ENCODE data around the gene TIMMDC1.

The TIMMDC1 gene

DNA sequence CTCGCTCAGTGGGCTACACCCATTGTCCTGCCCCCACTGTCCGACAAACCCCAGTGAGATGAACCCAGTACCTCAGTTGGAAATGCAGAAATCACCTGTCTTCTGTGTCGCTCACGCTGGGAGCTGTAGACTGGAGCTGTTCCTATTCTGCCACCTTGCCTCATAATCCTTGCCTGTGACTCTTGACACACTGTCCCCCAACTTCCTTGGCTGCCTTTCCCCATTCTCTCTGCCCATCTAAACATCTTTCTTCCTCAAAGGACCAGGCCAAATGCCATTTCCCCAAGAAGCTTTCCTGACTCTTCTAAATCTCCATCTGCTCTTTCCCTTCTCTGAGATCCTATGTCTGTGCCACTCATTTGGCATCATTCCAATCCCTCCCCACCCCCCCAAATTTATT, 70.8 kb downstream of the TIMMDC1 start:
- no peak overlapping the region for H3K27ac ChIP-seq (ENCODE audit: low read length, poor library complexity, severe bottlenecking)
- WGBS: 88% methylated on average over 4 of the region's 4 CpGs
- no peak overlapping the region for H4K8ac ChIP-seq (ENCODE audit: low read length)
- no peaks in the 10 kb centered on the region for H3K36me3 ChIP-seq (ENCODE audit: control insufficient read depth in 1 of 2, insufficient read depth in 2 of 2, low read depth in 1 of 2, low read length in 2 of 2)
- no peak overlapping the region for H4K91ac ChIP-seq (ENCODE audit: low read length)
- H3K9me3 ChIP-seq (ENCODE audit: control insufficient read depth, low read length): peaks cover 3% of the 10 kb centered on the region
- no peaks in the 10 kb centered on the region for H3K79me1 ChIP-seq (replicated peaks; ENCODE audit: low read length, poor library complexity, severe bottlenecking)
- no peak overlapping the region for H3K23ac ChIP-seq (ENCODE audit: low read length in 2 of 2)
- no peak overlapping the region for H2AFZ ChIP-seq (ENCODE audit: low read depth, low read length)
- no peak overlapping the region for H2BK12ac ChIP-seq (ENCODE audit: low read length in 2 of 2)
- no peak overlapping the region for H3K4ac ChIP-seq (ENCODE audit: low read depth in 1 of 2, low read length in 2 of 2)
- no peak overlapping the region for H2AK5ac ChIP-seq (ENCODE audit: low read length, severe bottlenecking)
- H3K27me3 ChIP-seq (ENCODE audit: control insufficient read depth in 1 of 2, insufficient read depth in 1 of 2, low read length in 2 of 2): peaks cover 0 to 3% of the 10 kb centered on the region in 2 experiments
- H3K4me2 ChIP-seq (ENCODE audit: low read length, poor library complexity, severe bottlenecking): no peak overlapping the region
- no peak overlapping the region for H3K14ac ChIP-seq (ENCODE audit: low read length in 2 of 2)
- no peak for DNase-seq
- H3K9ac ChIP-seq (ENCODE audit: low read length): no peak overlapping the region
- H2BK5ac ChIP-seq (ENCODE audit: low read depth, low read length, poor library complexity, severe bottlenecking): no peak overlapping the region
- H2BK120ac ChIP-seq (ENCODE audit: low read depth, low read length): no peak overlapping the region
- H3K18ac ChIP-seq (ENCODE audit: low read depth in 1 of 2, low read length in 2 of 2): no peak overlapping the region
- H3K4me1 ChIP-seq (ENCODE audit: control insufficient read depth, insufficient read depth, low read depth, low read length): no peaks in the 10 kb centered on the region
- H3K4me3 ChIP-seq (ENCODE audit: insufficient read depth in 1 of 2, low read depth in 1 of 2, low read length in 2 of 2): no peak overlapping the region
- H2BK15ac ChIP-seq (ENCODE audit: low read depth, poor library complexity, severe bottlenecking): no peak overlapping the region

DNA sequence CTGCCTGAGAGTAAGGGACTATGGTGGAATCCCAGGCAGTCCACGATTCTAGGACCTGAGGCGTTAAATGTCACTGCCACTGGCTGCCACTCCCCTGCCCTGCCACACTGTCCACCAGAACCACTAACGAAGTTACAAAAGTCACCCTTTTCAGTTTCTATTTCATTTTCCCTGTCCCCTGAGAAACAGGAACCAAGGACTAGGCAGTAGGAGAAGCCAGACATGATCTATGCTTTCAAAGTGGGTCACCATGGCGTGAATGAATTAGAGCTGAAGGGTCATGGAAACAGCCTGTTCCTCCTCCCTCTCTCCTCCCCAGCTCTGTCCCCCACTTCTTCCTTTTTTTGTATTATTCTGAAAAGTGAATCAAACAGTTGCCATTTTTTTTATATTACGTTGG, 71.9 kb downstream of the TIMMDC1 start:
- H4K91ac ChIP-seq (ENCODE audit: low read length): no peak overlapping the region
- no peak for DNase-seq
- no peak overlapping the region for H2BK12ac ChIP-seq (ENCODE audit: low read length in 2 of 2)
- H3K4me2 ChIP-seq (ENCODE audit: low read length, poor library complexity, severe bottlenecking): no peak overlapping the region
- H3K9ac ChIP-seq (ENCODE audit: low read length): no peak overlapping the region
- H2BK5ac ChIP-seq (ENCODE audit: low read depth, low read length, poor library complexity, severe bottlenecking): no peak overlapping the region
- H3K4ac ChIP-seq (ENCODE audit: low read depth in 1 of 2, low read length in 2 of 2): no peak overlapping the region
- H2BK120ac ChIP-seq (ENCODE audit: low read depth, low read length): no peak overlapping the region
- no peak overlapping the region for H3K27ac ChIP-seq (ENCODE audit: low read length, poor library complexity, severe bottlenecking)
- H3K79me1 ChIP-seq (replicated peaks; ENCODE audit: low read length, poor library complexity, severe bottlenecking): no peaks in the 10 kb centered on the region
- no peaks in the 10 kb centered on the region for H3K36me3 ChIP-seq (ENCODE audit: control insufficient read depth in 1 of 2, insufficient read depth in 2 of 2, low read depth in 1 of 2, low read length in 2 of 2)
- H3K23ac ChIP-seq (ENCODE audit: low read length in 2 of 2): no peak overlapping the region
- H3K27me3 ChIP-seq (ENCODE audit: control insufficient read depth in 1 of 2, insufficient read depth in 1 of 2, low read length in 2 of 2): peaks cover 0 to 3% of the 10 kb centered on the region in 2 experiments
- no peak overlapping the region for H2AK5ac ChIP-seq (ENCODE audit: low read length, severe bottlenecking)
- WGBS: 79% methylated on average over 4 of the region's 5 CpGs
- H3K18ac ChIP-seq (ENCODE audit: low read depth in 1 of 2, low read length in 2 of 2): no peak overlapping the region
- H3K4me1 ChIP-seq (ENCODE audit: control insufficient read depth, insufficient read depth, low read depth, low read length): no peaks in the 10 kb centered on the region
- no peaks in the 10 kb centered on the region for H3K9me3 ChIP-seq (ENCODE audit: control insufficient read depth, low read length)
- H2BK15ac ChIP-seq (ENCODE audit: low read depth, poor library complexity, severe bottlenecking): no peak overlapping the region
- no peak overlapping the region for H3K14ac ChIP-seq (ENCODE audit: low read length in 2 of 2)
- H3K4me3 ChIP-seq (ENCODE audit: insufficient read depth in 1 of 2, low read depth in 1 of 2, low read length in 2 of 2): no peak overlapping the region
- H2AFZ ChIP-seq (ENCODE audit: low read depth, low read length): no peak overlapping the region
- H4K8ac ChIP-seq (ENCODE audit: low read length): no peak overlapping the region

DNA sequence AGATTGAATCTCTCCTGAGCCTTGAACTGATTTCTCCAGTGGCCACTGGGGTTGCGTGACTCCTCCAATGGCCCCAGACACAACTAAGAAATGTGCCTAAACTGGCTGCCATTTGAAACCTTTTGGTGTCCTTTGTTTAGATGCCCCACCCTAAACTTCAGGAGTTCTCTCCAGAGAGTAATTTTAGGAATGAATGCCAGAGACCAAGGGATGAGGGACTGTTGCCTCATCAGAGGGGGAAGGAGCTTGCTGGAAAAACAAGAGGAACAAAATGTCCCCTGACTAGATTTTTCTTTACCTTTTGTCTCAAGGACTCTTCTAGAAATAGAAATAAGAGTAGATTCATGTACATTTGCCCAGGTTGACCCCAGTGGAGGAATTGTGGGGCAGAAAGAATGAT, 72.9 kb downstream of the TIMMDC1 start:
- no peak overlapping the region for H2AFZ ChIP-seq (ENCODE audit: low read depth, low read length)
- H3K9me3 ChIP-seq (ENCODE audit: control insufficient read depth, low read length): no peaks in the 10 kb centered on the region
- H2BK120ac ChIP-seq (ENCODE audit: low read depth, low read length): no peak overlapping the region
- no peak overlapping the region for H3K27ac ChIP-seq (ENCODE audit: low read length, poor library complexity, severe bottlenecking)
- H2BK5ac ChIP-seq (ENCODE audit: low read depth, low read length, poor library complexity, severe bottlenecking): no peak overlapping the region
- H3K23ac ChIP-seq (ENCODE audit: low read length in 2 of 2): no peak overlapping the region
- no peak overlapping the region for H2AK5ac ChIP-seq (ENCODE audit: low read length, severe bottlenecking)
- 100% methylated on average over 1 of the region's 1 CpG for WGBS
- H4K91ac ChIP-seq (ENCODE audit: low read length): no peak overlapping the region
- H3K79me1 ChIP-seq (replicated peaks; ENCODE audit: low read length, poor library complexity, severe bottlenecking): no peaks in the 10 kb centered on the region
- H3K4me2 ChIP-seq (ENCODE audit: low read length, poor library complexity, severe bottlenecking): no peak overlapping the region
- H3K4me3 ChIP-seq (ENCODE audit: insufficient read depth in 1 of 2, low read depth in 1 of 2, low read length in 2 of 2): no peak overlapping the region
- H3K18ac ChIP-seq (ENCODE audit: low read depth in 1 of 2, low read length in 2 of 2): no peak overlapping the region
- no peaks in the 10 kb centered on the region for H3K4me1 ChIP-seq (ENCODE audit: control insufficient read depth, insufficient read depth, low read depth, low read length)
- no peak overlapping the region for H3K4ac ChIP-seq (ENCODE audit: low read depth in 1 of 2, low read length in 2 of 2)
- no peak overlapping the region for H2BK12ac ChIP-seq (ENCODE audit: low read length in 2 of 2)
- DNase-seq: no peak
- peaks cover 0 to 3% of the 10 kb centered on the region in 2 experiments for H3K27me3 ChIP-seq (ENCODE audit: control insufficient read depth in 1 of 2, insufficient read depth in 1 of 2, low read length in 2 of 2)
- H4K8ac ChIP-seq (ENCODE audit: low read length): no peak overlapping the region
- no peak overlapping the region for H3K14ac ChIP-seq (ENCODE audit: low read length in 2 of 2)
- H3K9ac ChIP-seq (ENCODE audit: low read length): no peak overlapping the region
- no peaks in the 10 kb centered on the region for H3K36me3 ChIP-seq (ENCODE audit: control insufficient read depth in 1 of 2, insufficient read depth in 2 of 2, low read depth in 1 of 2, low read length in 2 of 2)
- no peak overlapping the region for H2BK15ac ChIP-seq (ENCODE audit: low read depth, poor library complexity, severe bottlenecking)

DNA sequence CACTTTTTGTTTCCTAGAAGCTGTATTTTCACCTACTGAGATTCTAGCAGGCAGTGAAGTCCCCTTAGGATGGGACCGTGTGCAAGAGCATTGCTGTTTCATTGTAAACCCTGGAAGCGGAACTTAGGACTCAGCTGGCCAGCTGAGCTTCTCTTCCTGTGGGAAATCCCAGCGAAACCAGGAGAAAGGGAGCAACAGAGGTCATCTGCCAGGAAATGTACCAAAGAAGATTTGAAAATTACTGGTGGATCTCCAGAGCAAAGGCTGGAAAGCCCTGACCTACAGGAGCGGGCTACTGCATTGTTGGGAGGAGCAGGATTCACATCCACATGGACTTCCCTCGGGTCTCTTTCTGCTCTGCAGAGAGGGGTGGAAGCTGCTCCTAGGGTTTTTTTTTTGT, 73.3 kb downstream of the TIMMDC1 start:
- Histone ChIP-seq H4K8ac (ENCODE audit: low read length) (no peak overlapping the region), H2BK15ac (ENCODE audit: low read depth, poor library complexity, severe bottlenecking) (no peak overlapping the region), H3K9me3 (ENCODE audit: control insufficient read depth, low read length) (no peaks in the 10 kb centered on the region), H3K27ac (ENCODE audit: low read length, poor library complexity, severe bottlenecking) (no peak overlapping the region), H3K4me1 (ENCODE audit: control insufficient read depth, insufficient read depth, low read depth, low read length) (no peaks in the 10 kb centered on the region), H3K4ac (ENCODE audit: low read depth in 1 of 2, low read length in 2 of 2) (no peak overlapping the region), H2BK120ac (ENCODE audit: low read depth, low read length) (no peak overlapping the region), H2AK5ac (ENCODE audit: low read length, severe bottlenecking) (no peak overlapping the region), H3K4me2 (ENCODE audit: low read length, poor library complexity, severe bottlenecking) (no peak overlapping the region), H2BK5ac (ENCODE audit: low read depth, low read length, poor library complexity, severe bottlenecking) (no peak overlapping the region), H3K27me3 (ENCODE audit: control insufficient read depth in 1 of 2, insufficient read depth in 1 of 2, low read length in 2 of 2) (peaks cover 0 to 3% of the 10 kb centered on the region in 2 experiments), H2BK12ac (ENCODE audit: low read length in 2 of 2) (no peak overlapping the region), H3K4me3 (ENCODE audit: insufficient read depth in 1 of 2, low read depth in 1 of 2, low read length in 2 of 2) (no peak overlapping the region), H3K9ac (ENCODE audit: low read length) (no peak overlapping the region), H3K79me1 (replicated peaks; ENCODE audit: low read length, poor library complexity, severe bottlenecking) (no peaks in the 10 kb centered on the region), H3K36me3 (ENCODE audit: control insufficient read depth in 1 of 2, insufficient read depth in 2 of 2, low read depth in 1 of 2, low read length in 2 of 2) (no peaks in the 10 kb centered on the region), H3K14ac (ENCODE audit: low read length in 2 of 2) (no peak overlapping the region), H3K23ac (ENCODE audit: low read length in 2 of 2) (no peak overlapping the region), H3K18ac (ENCODE audit: low read depth in 1 of 2, low read length in 2 of 2) (no peak overlapping the region), H4K91ac (ENCODE audit: low read length) (no peak overlapping the region), H2AFZ (ENCODE audit: low read depth, low read length) (no peak overlapping the region)
- DNase-seq: no peak
- WGBS: 55% methylated on average over 5 of the region's 5 CpGs
